Suprapubic skin (tissue), 3 donors: ENCODE measurements around the gene TAF1B.

ENCODE experiments used
- CTCF ChIP-seq, 2 donors: fragments of 200-600 bp in 1 of 2; fragments of 450-650 bp in 1 of 2; sonication (generic) in 1 of 2; IDR thresholded peaks; one replicate each; pipeline ENCODE4 v1.5.1; 2016 to 2019; ENCODE audit warnings: antibody characterized with exemption in 2 of 2, mild to moderate bottlenecking in 1 of 2, moderate library complexity in 1 of 2
- POLR2AphosphoS5 ChIP-seq, 3 donors: sonication (generic); formaldehyde crosslinking; IDR thresholded peaks; one replicate each; pipeline ENCODE4 v1.6.1; 2017; ENCODE audit warnings: antibody characterized with exemption in 3 of 3

DNA sequence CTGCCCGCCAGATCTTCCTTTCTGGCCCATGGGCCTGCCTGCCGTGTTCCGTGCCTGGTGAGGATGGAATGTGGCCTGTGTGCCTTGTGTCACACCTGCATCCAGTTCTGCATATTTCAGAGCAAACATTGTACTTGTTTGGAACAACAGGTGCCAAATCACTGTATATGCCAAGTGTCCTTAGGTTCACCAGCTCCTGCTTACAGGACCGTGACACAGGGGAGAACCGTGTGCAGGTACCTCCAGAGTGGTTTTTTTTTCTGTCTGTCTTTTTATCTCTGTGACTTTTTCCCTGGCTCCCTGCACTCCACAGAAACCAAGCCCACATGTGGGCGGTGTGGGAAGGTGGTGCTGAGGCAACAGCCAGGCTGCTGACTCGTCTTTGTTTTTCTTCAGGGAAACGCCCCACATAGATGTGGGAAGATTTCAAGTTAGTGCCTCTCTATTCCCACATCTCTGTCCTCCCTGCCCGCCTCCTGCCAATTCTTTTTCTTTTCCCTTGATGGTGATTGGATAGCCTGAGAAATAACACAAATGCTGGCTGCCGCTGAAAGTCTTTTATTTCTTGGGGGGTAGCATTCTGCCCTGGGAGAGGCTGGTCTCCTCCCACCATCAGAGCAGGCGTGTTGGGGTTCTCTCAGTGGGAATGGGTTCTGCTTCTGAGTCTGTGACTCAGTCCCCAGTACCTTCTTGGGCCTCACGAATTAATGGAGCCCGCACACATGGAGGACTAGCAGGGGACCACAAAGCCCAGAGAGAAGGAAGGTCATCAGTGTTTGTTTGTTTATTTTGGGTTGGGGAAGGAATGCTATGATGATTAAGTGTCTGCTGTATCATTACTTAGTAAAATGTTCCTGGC lies 129.6 kb downstream of the TAF1B start:
- TF ChIP-seq CTCF (IDR thresholded peaks at IDR 0.05) = no peak
- no peak for TF ChIP-seq POLR2AphosphoS5 (IDR thresholded peaks at IDR 0.05)
